H9 (cell line): Measurements from ENCODE around the gene FRMD4B. TPM values are rescaled to one million over a fixed set of nuclear protein-coding genes. Genes with fewer than 3 reads are reported as not detected.

Experiments used
- DNase-seq: peaks from one replicate; pipeline ENCODE4 v3.0.0-alpha.2; 2017
- H2AFZ ChIP-seq: one replicate; pipeline ENCODE4 v1.6.1; 2013; ENCODE audit warnings: mild to moderate bottlenecking, low read length, control low read depth, moderate library complexity
- H2AK5ac ChIP-seq: 2 replicates; pipeline ENCODE4 v1.6.1; 2013; ENCODE audit warnings: low read length, control low read depth, mixed read lengths; ENCODE audit not compliant: insufficient read length
- H2BK120ac ChIP-seq: one replicate; pipeline ENCODE4 v1.6.1; 2013; ENCODE audit warnings: low read depth, mild to moderate bottlenecking, low read length, control low read depth, inconsistent platforms; ENCODE audit not compliant: poor library complexity, severe bottlenecking
- H2BK12ac ChIP-seq: 2 replicates; pipeline ENCODE4 v1.6.1; 2013; ENCODE audit warnings: low read length, control low read depth, mixed read lengths, low read depth; ENCODE audit not compliant: insufficient read length
- H2BK15ac ChIP-seq: 2 replicates; pipeline ENCODE4 v1.6.1; 2013; ENCODE audit warnings: low read depth, low read length, control low read depth
- H2BK20ac ChIP-seq: one replicate; pipeline ENCODE4 v1.6.1; 2013; ENCODE audit warnings: low read depth, mild to moderate bottlenecking, low read length, control low read depth, inconsistent platforms; ENCODE audit not compliant: poor library complexity, severe bottlenecking
- H2BK5ac ChIP-seq: 2 replicates; pipeline ENCODE4 v1.6.1; 2013; ENCODE audit warnings: low read length, control low read depth, mixed read lengths; ENCODE audit not compliant: insufficient read length
- H3K14ac ChIP-seq: 2 replicates; pipeline ENCODE4 v1.6.1; 2013; ENCODE audit warnings: low read length, control low read depth; ENCODE audit not compliant: insufficient read depth
- H3K18ac ChIP-seq: 2 replicates; pipeline ENCODE4 v1.6.1; 2013; ENCODE audit warnings: low read depth, mild to moderate bottlenecking, mixed read lengths, low read length, control low read depth; ENCODE audit not compliant: insufficient read length
- H3K23ac ChIP-seq: 2 replicates; pipeline ENCODE4 v1.6.1; 2013; ENCODE audit warnings: low read length, control low read depth, mixed read lengths, low read depth; ENCODE audit not compliant: insufficient read length
- H3K23me2 ChIP-seq: 2 replicates; pipeline ENCODE4 v1.6.1; 2013; ENCODE audit warnings: low read depth, mild to moderate bottlenecking, mixed read lengths, low read length, control low read depth; ENCODE audit not compliant: insufficient read length, poor library complexity, severe bottlenecking
- H3K27ac ChIP-seq: 2 replicates; pipeline ENCODE4 v1.5.1; 2013; ENCODE audit warnings: low read length, control low read depth, mixed read lengths, low read depth; ENCODE audit not compliant: insufficient read length
- H3K27me3 ChIP-seq: 2 replicates; pipeline ENCODE4 v1.6.1; 2013; ENCODE audit warnings: low read length, control low read depth, inconsistent platforms; ENCODE audit not compliant: insufficient read depth
- H3K4ac ChIP-seq: 2 replicates; pipeline ENCODE4 v1.6.1; 2013; ENCODE audit warnings: low read depth, mild to moderate bottlenecking, control low read depth, inconsistent platforms, low read length, moderate library complexity
- H3K4me1 ChIP-seq: 2 replicates; pipeline ENCODE4 v1.6.1; 2013; ENCODE audit warnings: low read length, control low read depth, inconsistent platforms; ENCODE audit not compliant: insufficient read depth
- H3K4me2 ChIP-seq: 2 replicates; pipeline ENCODE4 v1.6.1; 2013; ENCODE audit warnings: low read length, control low read depth, mixed read lengths; ENCODE audit not compliant: insufficient read length, insufficient read depth
- H3K56ac ChIP-seq: 2 replicates; pipeline ENCODE4 v1.6.1; 2013; ENCODE audit warnings: low read depth, mild to moderate bottlenecking, mixed read lengths, low read length, control low read depth; ENCODE audit not compliant: insufficient read length
- H3K79me1 ChIP-seq: 2 replicates; pipeline ENCODE4 v1.6.1; 2013; ENCODE audit warnings: low read depth, mild to moderate bottlenecking, moderate library complexity, low read length, control low read depth, inconsistent platforms; ENCODE audit not compliant: insufficient read depth, poor library complexity, severe bottlenecking
- H3K79me2 ChIP-seq: 2 replicates; pipeline ENCODE4 v1.6.1; 2013; ENCODE audit warnings: low read length, control low read depth, inconsistent platforms; ENCODE audit not compliant: insufficient read depth
- H3K9ac ChIP-seq: 2 replicates; pipeline ENCODE4 v1.6.1; 2013; ENCODE audit warnings: low read length, control low read depth, mixed read lengths; ENCODE audit not compliant: insufficient read length; ENCODE audit errors: extremely low read depth
- H3K9me3 ChIP-seq: one replicate; pipeline ENCODE4 v1.6.1; 2013; ENCODE audit warnings: low read depth, low read length, inconsistent platforms; ENCODE audit not compliant: control insufficient read depth
- H3T11ph ChIP-seq: one replicate; pipeline ENCODE4 v1.6.1; 2013; ENCODE audit warnings: mild to moderate bottlenecking, low read length, control low read depth, inconsistent platforms
- H4K20me1 ChIP-seq: one replicate; pipeline ENCODE4 v1.6.1; 2013; ENCODE audit not compliant: control insufficient read depth, insufficient read length, insufficient read depth
- H4K5ac ChIP-seq: 2 replicates; pipeline ENCODE4 v1.6.1; 2013; ENCODE audit warnings: low read depth, mild to moderate bottlenecking, mixed read lengths, low read length, control low read depth; ENCODE audit not compliant: insufficient read length
- H4K8ac ChIP-seq: replicated peaks from 2 replicates; pipeline ENCODE4 v1.6.1; 2013; ENCODE audit warnings: low read length, control low read depth, mixed read lengths, low read depth; ENCODE audit not compliant: insufficient read length
- H4K91ac ChIP-seq: 2 replicates; pipeline ENCODE4 v1.6.1; 2013; ENCODE audit warnings: low read depth, mild to moderate bottlenecking, moderate library complexity, mixed read lengths, low read length, control low read depth; ENCODE audit not compliant: insufficient read length
- H3K27ac Mint-ChIP-seq, 3 experiments: 2 replicates in 2 of 3; 3 replicates in 1 of 3; pipeline ENCODE4 v1.8.0; 2020 to 2021; ENCODE audit warnings: mixed read lengths in 3 of 3, mild to moderate bottlenecking in 1 of 3, moderate library complexity in 1 of 3
- H3K27me3 Mint-ChIP-seq: 2 replicates; pipeline ENCODE4 v1.8.0; 2021; ENCODE audit warnings: low read depth, mild to moderate bottlenecking, moderate library complexity, mixed read lengths
- H3K36me3 Mint-ChIP-seq, 3 experiments: 2 replicates in 2 of 3; 3 replicates in 1 of 3; pipeline ENCODE4 v1.8.0; 2020 to 2021; ENCODE audit warnings: low read depth in 3 of 3, mixed read lengths in 3 of 3; ENCODE audit not compliant: insufficient read depth in 1 of 3
- H3K4me1 Mint-ChIP-seq, 2 experiments: 2 replicates each; pipeline ENCODE4 v1.8.0; 2020; ENCODE audit warnings: mixed read lengths in 2 of 2
- H3K4me3 Mint-ChIP-seq, 2 experiments: 2 replicates in 1 of 2; 3 replicates in 1 of 2; pipeline ENCODE4 v1.8.0; 2020 to 2021; ENCODE audit warnings: mild to moderate bottlenecking in 2 of 2, mixed read lengths in 2 of 2, moderate library complexity in 1 of 2
- H3K9me3 Mint-ChIP-seq, 2 experiments: 2 replicates in 1 of 2; 3 replicates in 1 of 2; pipeline ENCODE4 v1.8.0; 2020; ENCODE audit warnings: mild to moderate bottlenecking in 2 of 2, mixed read lengths in 2 of 2, moderate library complexity in 1 of 2
- WGBS: extraction: QIAGEN DNeasy Blood & Tissue Kit; methylation state at CpG from one replicate; pipeline ENCODE4 v1.1.7; 2013; ENCODE audit warnings: missing lambda C conversion rate, low lambda C conversion rate, mixed read lengths; ENCODE audit not compliant: insufficient read length; ENCODE audit errors: extremely low coverage; 5-methylcytosine and 5-hydroxymethylcytosine counted together
- total RNA-seq: library from RNA; stranded (reverse); gene quantifications from 2 replicates; pipeline ENCODE4 v1.2.1, GENCODE V29; 2021
- TF ChIP-seq, protein P1 (sequence below): fragments of 200-600 bp; sonication (generic); conservative IDR thresholded peaks from 3 replicates; pipeline ENCODE4 v1.8.0; 2021; ENCODE audit warnings: antibody characterized with exemption, mild to moderate bottlenecking

Gene FRMD4B
- total RNA-seq, 1 experiment from 2014 or later, result 3.4 TPM

GRCh38 chr3:69299344-69299743 lies 86.5 kb downstream of the FRMD4B start:
- no CpG with 5 or more reads among the region's 3 CpGs for WGBS
- Histone ChIP-seq H3K14ac (no peak overlapping the region), H3K79me2 (no peaks in the 10 kb centered on the region), H2BK120ac (no peak overlapping the region), H4K8ac (no peak overlapping the region), H2BK15ac (no peak overlapping the region), H3K9ac (no peak overlapping the region), H3K23me2 (peaks cover 2% of the 10 kb centered on the region), H3K4ac (no peak overlapping the region), H4K20me1 (no peaks in the 10 kb centered on the region), H3K9me3 (no peaks in the 10 kb centered on the region), H3K4me1 (no peaks in the 10 kb centered on the region), H2AK5ac (no peak overlapping the region), H4K91ac (no peak overlapping the region), H3K79me1 (no peaks in the 10 kb centered on the region), H3K23ac (no peak overlapping the region), H3K27me3 (no peaks in the 10 kb centered on the region), H3K27ac (no peak overlapping the region), H3K18ac (no peak overlapping the region), H4K5ac (no peak overlapping the region), H3K4me2 (no peak overlapping the region), H3K56ac (no peak overlapping the region), H2BK5ac (no peak overlapping the region), H2AFZ (no peak overlapping the region), H3T11ph (no peak overlapping the region), H2BK12ac (no peak overlapping the region), H2BK20ac (no peak overlapping the region)
- TF ChIP-seq, protein P1, sequence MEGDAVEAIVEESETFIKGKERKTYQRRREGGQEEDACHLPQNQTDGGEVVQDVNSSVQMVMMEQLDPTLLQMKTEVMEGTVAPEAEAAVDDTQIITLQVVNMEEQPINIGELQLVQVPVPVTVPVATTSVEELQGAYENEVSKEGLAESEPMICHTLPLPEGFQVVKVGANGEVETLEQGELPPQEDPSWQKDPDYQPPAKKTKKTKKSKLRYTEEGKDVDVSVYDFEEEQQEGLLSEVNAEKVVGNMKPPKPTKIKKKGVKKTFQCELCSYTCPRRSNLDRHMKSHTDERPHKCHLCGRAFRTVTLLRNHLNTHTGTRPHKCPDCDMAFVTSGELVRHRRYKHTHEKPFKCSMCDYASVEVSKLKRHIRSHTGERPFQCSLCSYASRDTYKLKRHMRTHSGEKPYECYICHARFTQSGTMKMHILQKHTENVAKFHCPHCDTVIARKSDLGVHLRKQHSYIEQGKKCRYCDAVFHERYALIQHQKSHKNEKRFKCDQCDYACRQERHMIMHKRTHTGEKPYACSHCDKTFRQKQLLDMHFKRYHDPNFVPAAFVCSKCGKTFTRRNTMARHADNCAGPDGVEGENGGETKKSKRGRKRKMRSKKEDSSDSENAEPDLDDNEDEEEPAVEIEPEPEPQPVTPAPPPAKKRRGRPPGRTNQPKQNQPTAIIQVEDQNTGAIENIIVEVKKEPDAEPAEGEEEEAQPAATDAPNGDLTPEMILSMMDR, result no peak
- Mint-ChIP-seq H3K27me3 (no peaks in the 10 kb centered on the region; the same call in 1 of the 2 replicates), H3K36me3 (no peaks in the 10 kb centered on the region; a peak in 1 of 7 replicates), H3K9me3 (no peaks in the 10 kb centered on the region), H3K4me1 (peaks cover 0 to 4% of the 10 kb centered on the region in 2 experiments; a peak in 1 of 4 replicates), H3K27ac (no peak overlapping the region), H3K4me3 (no peak overlapping the region)
- no peak for DNase-seq
